Dendritic cell treated with granulocyte-macrophage colony-stimulating factor and Interleukin-4, amounts not matched to agents 40 ng/mL and 50 ng/mL, for 4 days (primary cell): ENCODE results near the gene RIT2.

Experiments used
- H3K27ac Mint-ChIP-seq: one replicate; pipeline ENCODE4 v1.8.0; 2022; ENCODE audit warnings: mild to moderate bottlenecking, mixed read lengths
- H3K27me3 Mint-ChIP-seq: one replicate; pipeline ENCODE4 v1.8.0; 2022; ENCODE audit warnings: mild to moderate bottlenecking, mixed read lengths
- H3K36me3 Mint-ChIP-seq: one replicate; pipeline ENCODE4 v1.8.0; 2022; ENCODE audit warnings: low read depth, mixed read lengths
- H3K4me1 Mint-ChIP-seq: one replicate; pipeline ENCODE4 v1.8.0; 2022; ENCODE audit warnings: low read depth, mixed read lengths
- H3K4me3 Mint-ChIP-seq: one replicate; pipeline ENCODE4 v1.8.0; 2022; ENCODE audit warnings: mild to moderate bottlenecking, moderate library complexity, mixed read lengths
- H3K9me3 Mint-ChIP-seq: one replicate; pipeline ENCODE4 v1.8.0; 2022; ENCODE audit warnings: mixed read lengths
- intact Hi-C: fragments of 100-400 bp; cut with micrococcal nuclease; formaldehyde crosslinking; loops from one replicate; pipeline ENCODE4 v1.15.0; 2022

Gene RIT2

DNA sequence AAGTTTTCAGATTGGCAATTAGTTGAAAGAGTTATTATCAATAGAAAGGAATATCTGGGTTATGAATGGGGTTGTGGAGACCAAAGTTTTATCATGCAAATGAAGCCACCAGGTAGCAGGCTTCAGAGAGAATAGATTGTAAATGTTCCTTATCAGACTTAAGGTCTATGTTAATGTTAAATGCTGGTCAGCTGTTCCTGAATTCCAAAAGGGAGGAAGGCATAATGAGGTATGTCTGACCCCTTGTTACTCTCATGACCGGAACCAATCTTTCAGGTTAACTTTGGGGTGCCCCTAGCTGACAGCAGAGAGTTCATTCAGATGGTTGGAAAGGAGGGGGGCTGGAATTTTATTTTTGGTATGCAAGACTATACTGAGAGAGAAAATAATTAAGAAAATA, 47.9 kb downstream of the RIT2 start:
- Mint-ChIP-seq H3K27ac (no peak overlapping the region), H3K9me3 (no peaks in the 10 kb centered on the region), H3K27me3 (no peaks in the 10 kb centered on the region), H3K36me3 (no peaks in the 10 kb centered on the region), H3K4me1 (no peaks in the 10 kb centered on the region), H3K4me3 (no peak overlapping the region)
- intact Hi-C loops = no loop called here

DNA sequence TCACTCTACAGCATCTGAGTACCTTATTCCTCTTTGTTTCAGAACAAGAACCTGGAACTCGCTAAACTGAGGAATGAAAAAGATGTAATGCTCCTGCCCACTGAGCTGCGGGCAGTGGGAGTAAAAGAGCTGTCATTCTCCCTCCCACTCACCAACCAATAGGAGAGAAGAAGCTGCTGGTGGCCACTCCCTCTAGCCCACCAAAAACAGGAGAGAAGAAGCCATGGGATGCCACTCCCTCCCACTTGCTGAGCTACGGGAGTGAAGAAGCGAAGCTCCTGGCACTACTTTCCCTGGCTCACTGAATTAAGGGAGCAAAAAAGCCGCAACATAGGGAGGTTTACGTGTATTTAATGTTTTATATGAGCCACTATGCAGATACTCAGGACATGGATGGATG, 53.7 kb downstream of the RIT2 start:
- H3K27me3 Mint-ChIP-seq = no peaks in the 10 kb centered on the region
- no peak overlapping the region for H3K4me3 Mint-ChIP-seq
- no peak overlapping the region for H3K27ac Mint-ChIP-seq
- no peaks in the 10 kb centered on the region for H3K36me3 Mint-ChIP-seq
- no peaks in the 10 kb centered on the region for H3K9me3 Mint-ChIP-seq
- no peaks in the 10 kb centered on the region for H3K4me1 Mint-ChIP-seq
- intact Hi-C loops = no loop called here

- Mint-ChIP-seq H3K4me3 (no peak overlapping the region), H3K27ac (no peak overlapping the region), H3K9me3 (no peaks in the 10 kb centered on the region), H3K4me1 (no peaks in the 10 kb centered on the region), H3K36me3 (no peaks in the 10 kb centered on the region), H3K27me3 (no peaks in the 10 kb centered on the region)
- intact Hi-C loops = no loop called here
These were observed 54.2 kb downstream of the RIT2 start for GRCh38 chr18:43061318-43061717.

DNA sequence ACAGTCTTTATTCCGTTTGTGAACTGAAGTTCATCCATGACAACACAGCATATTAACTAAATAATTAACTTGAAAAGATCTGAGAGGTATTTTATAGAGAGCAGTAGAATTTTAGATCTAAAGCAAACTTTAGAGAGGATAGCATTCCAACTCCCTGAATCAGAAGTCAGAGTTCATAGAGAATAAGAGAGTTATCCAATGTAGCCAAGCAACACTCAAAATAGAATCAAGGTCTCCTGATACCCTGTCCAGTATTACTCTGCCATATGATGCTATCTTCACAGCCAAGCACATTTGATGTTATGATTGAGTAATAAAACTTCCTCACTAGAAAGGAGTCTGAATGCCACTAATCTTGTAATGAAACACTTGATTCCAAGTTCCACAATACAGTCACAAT, 55.5 kb downstream of the RIT2 start:
- Mint-ChIP-seq H3K27ac (no peak overlapping the region), H3K36me3 (no peaks in the 10 kb centered on the region), H3K4me3 (no peak overlapping the region), H3K4me1 (no peaks in the 10 kb centered on the region), H3K27me3 (no peaks in the 10 kb centered on the region), H3K9me3 (no peaks in the 10 kb centered on the region)
- intact Hi-C loops = no loop called here

DNA sequence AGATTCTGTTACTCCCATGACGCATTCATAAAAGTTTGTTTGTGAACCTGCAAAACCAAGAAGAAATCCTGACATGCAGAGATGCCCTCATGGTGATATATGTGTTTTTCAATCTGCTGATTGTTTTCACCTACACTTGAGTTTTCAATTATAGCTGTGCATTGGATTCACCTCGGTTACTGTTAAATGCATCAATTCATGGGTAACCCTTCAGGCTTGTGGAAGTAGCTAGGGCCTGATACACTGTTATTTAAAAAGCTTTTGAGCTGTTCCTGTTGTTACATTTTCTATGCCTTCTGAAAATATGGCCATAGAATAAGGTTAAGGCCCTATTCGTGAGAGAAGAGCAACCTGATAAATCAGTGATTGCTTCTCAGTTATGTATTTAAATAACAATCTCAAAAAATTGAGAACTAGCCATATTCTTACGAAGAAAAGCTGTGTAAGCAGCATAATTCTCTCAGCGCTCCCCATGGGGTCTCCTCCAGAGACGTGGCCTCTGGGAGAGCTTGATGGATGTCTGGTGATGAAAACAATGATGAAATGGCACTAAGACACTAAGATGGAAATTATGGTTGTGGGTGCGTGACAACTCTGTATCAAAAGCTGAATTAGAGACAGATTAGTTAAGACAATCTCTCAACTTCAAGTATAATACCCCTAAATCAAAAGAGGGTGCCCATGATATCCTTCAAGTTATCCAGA, 60.5 kb downstream of the RIT2 start:
- no peaks in the 10 kb centered on the region for H3K27me3 Mint-ChIP-seq
- intact Hi-C loops = no loop called here
- no peaks in the 10 kb centered on the region for H3K36me3 Mint-ChIP-seq
- no peaks in the 10 kb centered on the region for H3K9me3 Mint-ChIP-seq
- H3K4me1 Mint-ChIP-seq = no peaks in the 10 kb centered on the region
- no peak overlapping the region for H3K4me3 Mint-ChIP-seq
- no peak overlapping the region for H3K27ac Mint-ChIP-seq

DNA sequence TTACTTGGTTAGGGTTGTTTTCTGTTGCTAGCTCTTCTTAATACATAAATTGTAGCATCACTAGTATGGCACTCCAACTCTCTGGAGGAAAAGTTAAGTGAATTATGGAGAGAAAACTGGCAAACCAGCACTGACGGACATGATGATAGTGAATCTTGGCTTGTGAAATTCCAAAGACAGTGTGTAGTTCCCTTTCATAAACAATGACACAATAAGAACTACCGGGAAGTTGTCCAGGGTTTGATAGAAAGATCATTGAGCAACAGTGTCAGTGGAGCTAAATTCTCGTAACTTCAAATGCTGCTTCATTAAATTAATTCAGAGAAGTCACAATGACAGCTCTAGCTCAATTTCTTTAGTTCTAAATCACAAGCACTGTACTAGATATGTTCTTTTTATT, 66.5 kb downstream of the RIT2 start:
- no peaks in the 10 kb centered on the region for H3K9me3 Mint-ChIP-seq

GRCh38 chr18:43046322-43046721, 69.2 kb downstream of the RIT2 start:
- no peaks in the 10 kb centered on the region for H3K9me3 Mint-ChIP-seq
- H3K4me3 Mint-ChIP-seq = no peak overlapping the region
- intact Hi-C loops = no loop called here
- no peaks in the 10 kb centered on the region for H3K27me3 Mint-ChIP-seq
- no peak overlapping the region for H3K27ac Mint-ChIP-seq
- H3K4me1 Mint-ChIP-seq = no peaks in the 10 kb centered on the region
- no peaks in the 10 kb centered on the region for H3K36me3 Mint-ChIP-seq

More for the DNA sequence above, 66.5 kb downstream of the RIT2 start:
- H3K4me3 Mint-ChIP-seq = no peak overlapping the region
- H3K27me3 Mint-ChIP-seq = no peaks in the 10 kb centered on the region
- no peak overlapping the region for H3K27ac Mint-ChIP-seq
- no peaks in the 10 kb centered on the region for H3K4me1 Mint-ChIP-seq
- no peaks in the 10 kb centered on the region for H3K36me3 Mint-ChIP-seq
- intact Hi-C loops = no loop called here

- no peaks in the 10 kb centered on the region for H3K27me3 Mint-ChIP-seq
- H3K4me3 Mint-ChIP-seq = no peak overlapping the region
- intact Hi-C loops = no loop called here
- no peaks in the 10 kb centered on the region for H3K9me3 Mint-ChIP-seq
- H3K27ac Mint-ChIP-seq = no peak overlapping the region
- no peaks in the 10 kb centered on the region for H3K4me1 Mint-ChIP-seq
- no peaks in the 10 kb centered on the region for H3K36me3 Mint-ChIP-seq
These were observed 71.9 kb downstream of the RIT2 start for GRCh38 chr18:43043626-43044025.

DNA sequence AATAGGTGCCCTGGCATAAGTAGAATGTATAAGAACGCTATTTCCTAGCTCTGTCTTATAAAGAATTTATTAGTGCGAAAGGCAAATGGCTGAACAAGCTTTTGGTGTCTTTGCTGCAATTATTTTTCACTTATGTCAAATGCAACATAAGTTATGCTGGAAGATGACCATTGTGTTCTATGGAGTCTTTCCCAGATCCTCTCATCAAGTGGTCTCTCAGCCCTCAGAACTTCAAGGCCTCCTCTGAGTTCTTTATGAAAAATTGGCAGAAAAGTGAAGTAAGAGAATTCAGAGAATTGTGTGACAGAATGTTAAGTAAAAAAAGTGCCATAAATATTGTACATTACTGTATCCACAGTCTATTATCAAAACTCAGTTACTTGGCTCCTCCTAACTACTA, 75.2 kb downstream of the RIT2 start:
- Mint-ChIP-seq H3K27me3 (no peaks in the 10 kb centered on the region), H3K27ac (no peak overlapping the region), H3K4me3 (no peak overlapping the region), H3K4me1 (no peaks in the 10 kb centered on the region), H3K36me3 (no peaks in the 10 kb centered on the region), H3K9me3 (no peaks in the 10 kb centered on the region)
- intact Hi-C loops = no loop called here

GRCh38 chr18:43034683-43035500, 80.6 kb downstream of the RIT2 start:
- H3K4me3 Mint-ChIP-seq = no peak overlapping the region
- intact Hi-C loops = no loop called here
- H3K27ac Mint-ChIP-seq = no peak overlapping the region
- no peaks in the 10 kb centered on the region for H3K9me3 Mint-ChIP-seq
- no peaks in the 10 kb centered on the region for H3K4me1 Mint-ChIP-seq
- H3K36me3 Mint-ChIP-seq = no peaks in the 10 kb centered on the region
- H3K27me3 Mint-ChIP-seq = no peaks in the 10 kb centered on the region

- Mint-ChIP-seq H3K4me1 (no peaks in the 10 kb centered on the region), H3K36me3 (no peaks in the 10 kb centered on the region), H3K4me3 (no peak overlapping the region), H3K27me3 (no peaks in the 10 kb centered on the region), H3K9me3 (no peaks in the 10 kb centered on the region), H3K27ac (no peak overlapping the region)
- intact Hi-C loops = no loop called here
These were observed 84.3 kb downstream of the RIT2 start for GRCh38 chr18:43031169-43031568.

DNA sequence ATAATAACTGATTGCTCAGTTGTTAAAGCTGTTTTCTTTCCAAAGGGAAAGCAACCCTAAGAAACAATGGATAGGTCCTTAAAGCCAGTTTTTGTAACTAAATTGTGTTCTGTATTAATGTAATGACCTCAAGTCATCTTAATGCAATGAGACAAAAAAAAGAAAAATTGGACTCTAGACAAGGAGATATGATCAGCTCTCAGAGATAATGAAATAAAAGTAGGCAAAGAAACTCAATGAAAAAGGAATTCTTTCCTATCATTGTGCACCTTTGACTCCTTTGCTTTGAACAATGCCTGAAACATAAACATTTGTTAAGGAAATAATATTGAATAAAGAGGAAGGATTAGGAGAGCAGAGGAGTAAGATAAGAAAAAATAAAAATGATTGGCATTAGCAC, 86.1 kb downstream of the RIT2 start:
- Mint-ChIP-seq H3K36me3 (no peaks in the 10 kb centered on the region), H3K27ac (no peak overlapping the region), H3K4me1 (no peaks in the 10 kb centered on the region), H3K4me3 (no peak overlapping the region), H3K9me3 (no peaks in the 10 kb centered on the region), H3K27me3 (no peaks in the 10 kb centered on the region)
- intact Hi-C loops = no loop called here

- no peaks in the 10 kb centered on the region for H3K36me3 Mint-ChIP-seq
- H3K4me1 Mint-ChIP-seq = no peaks in the 10 kb centered on the region
- H3K9me3 Mint-ChIP-seq = peaks cover 9% of the 10 kb centered on the region
- no peaks in the 10 kb centered on the region for H3K27me3 Mint-ChIP-seq
- intact Hi-C loops = no loop called here
- H3K27ac Mint-ChIP-seq = no peak overlapping the region
- H3K4me3 Mint-ChIP-seq = no peak overlapping the region
These were observed 92.6 kb downstream of the RIT2 start for GRCh38 chr18:43022874-43023273.

DNA sequence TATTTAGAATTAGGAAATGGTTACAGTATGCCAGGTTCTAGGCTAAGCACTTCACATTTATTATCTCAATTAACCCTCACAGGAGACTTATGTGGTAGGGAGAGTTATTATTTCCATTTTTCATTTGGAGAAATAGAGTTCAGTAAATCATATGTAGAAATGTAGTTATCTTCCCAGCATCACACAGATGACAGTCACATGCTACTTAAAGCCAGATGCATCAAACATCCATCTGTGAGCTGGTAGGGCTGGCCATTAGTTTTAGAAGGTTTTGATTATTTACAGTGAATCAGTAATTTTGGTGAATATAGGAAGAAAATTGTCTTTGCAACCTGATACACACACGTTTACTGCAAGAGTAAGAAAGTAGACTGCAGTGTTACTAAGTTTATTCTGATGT, 97.9 kb downstream of the RIT2 start:
- H3K4me1 Mint-ChIP-seq = no peaks in the 10 kb centered on the region
- intact Hi-C loops = no loop called here
- no peak overlapping the region for H3K27ac Mint-ChIP-seq
- peaks cover 9% of the 10 kb centered on the region for H3K9me3 Mint-ChIP-seq
- H3K27me3 Mint-ChIP-seq = no peaks in the 10 kb centered on the region
- no peak overlapping the region for H3K4me3 Mint-ChIP-seq
- no peaks in the 10 kb centered on the region for H3K36me3 Mint-ChIP-seq

- H3K4me1 Mint-ChIP-seq = no peaks in the 10 kb centered on the region
- no peak overlapping the region for H3K4me3 Mint-ChIP-seq
- intact Hi-C loops = no loop called here
- no peaks in the 10 kb centered on the region for H3K27me3 Mint-ChIP-seq
- H3K9me3 Mint-ChIP-seq = no peaks in the 10 kb centered on the region
- no peaks in the 10 kb centered on the region for H3K36me3 Mint-ChIP-seq
- no peak overlapping the region for H3K27ac Mint-ChIP-seq
These were observed 102.0 kb downstream of the RIT2 start for GRCh38 chr18:43013486-43013885.
